ENCODE results near the gene KLHL15.

KLHL15 gene

DNA sequence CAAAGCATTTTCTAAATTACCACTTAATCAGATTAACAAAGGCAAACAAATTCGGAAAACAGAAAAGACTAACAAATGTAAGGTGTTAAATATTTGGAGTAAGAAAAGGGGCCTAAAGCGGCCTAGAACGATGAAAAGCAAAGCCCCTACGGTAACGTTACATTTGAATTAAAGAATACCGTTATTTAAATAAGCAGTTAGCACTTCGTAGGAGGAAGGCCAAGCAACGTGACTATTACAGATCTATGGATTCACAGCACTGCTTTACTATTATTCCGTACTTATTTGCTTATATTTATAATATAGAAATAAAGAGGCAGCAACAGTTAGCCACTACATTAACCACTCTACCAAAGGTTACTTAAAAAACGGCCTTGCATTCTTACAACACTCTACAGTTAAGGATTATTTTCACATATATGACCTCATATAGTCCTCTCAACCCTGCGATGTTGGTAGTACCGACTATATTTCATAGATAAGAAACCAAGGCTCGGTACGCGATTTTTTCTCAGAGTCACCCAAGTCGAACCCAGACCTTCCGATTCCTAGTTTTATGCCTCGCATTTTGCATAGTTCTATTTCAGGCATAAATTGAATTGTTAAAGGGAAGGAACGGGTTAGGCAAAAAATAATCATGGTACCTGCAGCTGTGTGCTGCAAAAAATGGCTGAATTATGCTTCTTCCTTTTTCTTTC, 2.9 kb downstream of the KLHL15 start:
- H3K36me3 Mint-ChIP-seq, result peaks cover 5% of the 10 kb centered on the region
- no peaks in the 10 kb centered on the region for H3K27me3 Mint-ChIP-seq
- no peaks in the 10 kb centered on the region for H3K9me3 Mint-ChIP-seq
- H3K4me1 Mint-ChIP-seq, result peaks cover 45% of the 10 kb centered on the region
- H3K27ac Mint-ChIP-seq, result peak overlapping the region; percentile 93
- H3K4me3 Mint-ChIP-seq, result peak overlapping the region; percentile 90

DNA sequence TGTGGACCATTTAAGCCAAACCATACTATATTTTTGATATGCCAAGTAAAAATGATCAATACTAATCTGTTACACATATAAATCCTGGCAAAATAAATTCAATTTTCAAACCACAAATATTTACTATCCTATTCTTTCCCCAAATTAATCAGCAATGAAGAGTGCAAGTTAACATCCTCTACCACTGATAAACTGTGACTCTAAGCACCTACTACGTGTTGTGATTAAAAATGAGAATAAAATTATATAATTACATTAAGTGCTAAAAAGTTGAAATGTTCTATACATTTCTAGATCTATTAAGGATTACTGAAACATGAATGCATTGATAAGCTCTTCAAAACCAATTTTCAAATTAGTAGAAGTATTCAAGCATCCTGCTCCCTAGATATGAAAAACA, 3.4 kb downstream of the KLHL15 start:
- Mint-ChIP-seq H3K27me3 (no peaks in the 10 kb centered on the region), H3K4me3 (peak overlapping the region; percentile 90), H3K27ac (peak overlapping the region; percentile 77), H3K36me3 (peaks cover 5% of the 10 kb centered on the region), H3K9me3 (no peaks in the 10 kb centered on the region), H3K4me1 (peaks cover 45% of the 10 kb centered on the region)

DNA sequence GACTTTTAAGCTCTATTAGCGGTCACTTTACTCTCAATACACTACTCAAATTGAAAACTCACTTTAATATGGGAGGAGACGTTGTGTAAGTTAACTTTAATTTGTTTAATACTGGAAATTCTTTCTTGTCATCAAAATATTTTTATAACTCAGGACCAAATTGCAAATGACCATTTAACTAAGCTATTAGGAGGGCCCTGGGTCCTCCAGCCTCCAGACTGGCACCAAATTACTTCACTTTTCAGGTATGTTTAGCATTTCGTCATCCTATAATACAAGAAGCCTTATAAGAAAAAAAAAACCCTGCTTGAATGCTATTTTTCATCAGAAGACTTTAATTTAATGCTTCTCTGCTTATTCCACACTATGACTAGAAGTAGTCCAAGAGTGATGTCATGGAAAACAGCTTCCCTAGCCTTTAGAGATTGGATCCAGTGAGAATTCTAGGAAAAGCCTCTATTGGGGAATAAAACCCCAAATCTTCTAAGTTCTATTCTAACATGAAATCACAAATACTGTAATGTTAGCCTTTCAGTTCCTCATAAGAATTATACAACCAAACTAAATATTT, 6.6 kb downstream of the KLHL15 start:
- Mint-ChIP-seq H3K9me3 (no peaks in the 10 kb centered on the region), H3K36me3 (peaks cover 6% of the 10 kb centered on the region), H3K4me3 (peak overlapping the region; percentile 78), H3K4me1 (peaks cover 41% of the 10 kb centered on the region), H3K27ac (peak overlapping the region; percentile 89), H3K27me3 (no peaks in the 10 kb centered on the region)

DNA sequence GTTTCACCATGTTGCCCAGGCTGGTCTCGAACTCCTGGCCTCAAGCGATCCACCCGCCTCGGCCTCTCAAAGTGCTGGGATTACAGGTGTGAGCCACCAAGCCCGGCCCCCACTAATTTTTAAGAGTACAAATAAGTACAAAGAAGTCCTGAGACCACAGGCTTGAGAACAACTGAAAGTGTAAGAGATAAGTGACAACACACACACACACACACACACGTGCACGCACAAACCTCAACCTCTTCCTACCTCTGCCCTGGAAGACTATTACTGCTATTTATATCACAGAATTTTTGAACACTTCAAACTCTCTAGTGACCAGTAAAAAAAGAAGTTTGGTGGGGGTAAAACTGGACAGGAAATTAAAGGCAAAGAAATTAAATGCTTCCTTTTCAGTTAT, 7.5 kb downstream of the KLHL15 start:
- peaks cover 6% of the 10 kb centered on the region for H3K36me3 Mint-ChIP-seq
- no peak overlapping the region for H3K4me3 Mint-ChIP-seq
- H3K27me3 Mint-ChIP-seq, result no peaks in the 10 kb centered on the region
- peaks cover 50% of the 10 kb centered on the region for H3K4me1 Mint-ChIP-seq
- H3K9me3 Mint-ChIP-seq, result no peaks in the 10 kb centered on the region
- H3K27ac Mint-ChIP-seq, result peak overlapping the region; percentile 38

DNA sequence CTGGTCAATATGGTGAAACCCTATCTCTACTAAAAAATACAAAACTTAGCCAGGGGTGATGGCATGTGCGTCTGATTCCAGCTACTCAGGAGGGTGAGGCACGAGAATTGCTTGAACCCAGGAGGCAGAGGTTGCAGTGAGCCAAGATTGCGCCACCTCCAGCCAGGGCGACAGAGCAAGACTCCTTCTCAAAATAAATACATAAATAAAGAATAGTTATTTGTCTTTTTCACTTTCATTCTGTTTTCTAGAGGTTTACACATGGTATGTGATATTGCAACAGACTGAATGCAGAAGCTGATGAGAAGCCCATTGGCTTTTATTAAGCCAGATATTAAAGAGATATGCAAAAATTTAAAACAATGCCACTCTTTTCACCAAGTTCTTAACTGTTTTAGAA, 8.2 kb downstream of the KLHL15 start:
- no peak overlapping the region for H3K27ac Mint-ChIP-seq
- H3K36me3 Mint-ChIP-seq, result peaks cover 6% of the 10 kb centered on the region
- no peaks in the 10 kb centered on the region for H3K9me3 Mint-ChIP-seq
- H3K4me3 Mint-ChIP-seq, result no peak overlapping the region
- no peaks in the 10 kb centered on the region for H3K27me3 Mint-ChIP-seq
- H3K4me1 Mint-ChIP-seq, result peaks cover 56% of the 10 kb centered on the region

DNA sequence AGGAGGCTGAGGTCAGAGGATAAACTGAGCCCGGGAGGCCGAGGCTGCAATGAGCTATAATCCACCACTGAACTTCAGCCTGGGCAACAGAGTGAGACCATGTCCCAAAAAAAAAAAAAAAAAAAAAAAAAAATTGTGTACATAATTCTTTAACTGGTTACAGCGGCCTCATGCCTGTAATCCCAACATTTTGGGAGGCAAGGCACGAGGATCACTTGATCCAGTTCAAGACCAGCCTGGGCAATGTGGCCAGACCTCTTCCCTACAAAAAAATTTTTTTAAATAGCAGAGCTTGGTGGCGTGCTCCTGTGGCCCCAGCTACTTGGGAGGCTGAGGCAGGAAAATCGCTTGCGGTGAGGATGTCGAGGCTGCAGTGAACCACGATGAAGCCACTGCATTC, 9.3 kb downstream of the KLHL15 start:
- no peak overlapping the region for H3K4me3 Mint-ChIP-seq
- H3K27me3 Mint-ChIP-seq, result no peaks in the 10 kb centered on the region
- H3K36me3 Mint-ChIP-seq, result peaks cover 6% of the 10 kb centered on the region
- no peaks in the 10 kb centered on the region for H3K9me3 Mint-ChIP-seq
- peaks cover 47% of the 10 kb centered on the region for H3K4me1 Mint-ChIP-seq
- no peak overlapping the region for H3K27ac Mint-ChIP-seq

DNA sequence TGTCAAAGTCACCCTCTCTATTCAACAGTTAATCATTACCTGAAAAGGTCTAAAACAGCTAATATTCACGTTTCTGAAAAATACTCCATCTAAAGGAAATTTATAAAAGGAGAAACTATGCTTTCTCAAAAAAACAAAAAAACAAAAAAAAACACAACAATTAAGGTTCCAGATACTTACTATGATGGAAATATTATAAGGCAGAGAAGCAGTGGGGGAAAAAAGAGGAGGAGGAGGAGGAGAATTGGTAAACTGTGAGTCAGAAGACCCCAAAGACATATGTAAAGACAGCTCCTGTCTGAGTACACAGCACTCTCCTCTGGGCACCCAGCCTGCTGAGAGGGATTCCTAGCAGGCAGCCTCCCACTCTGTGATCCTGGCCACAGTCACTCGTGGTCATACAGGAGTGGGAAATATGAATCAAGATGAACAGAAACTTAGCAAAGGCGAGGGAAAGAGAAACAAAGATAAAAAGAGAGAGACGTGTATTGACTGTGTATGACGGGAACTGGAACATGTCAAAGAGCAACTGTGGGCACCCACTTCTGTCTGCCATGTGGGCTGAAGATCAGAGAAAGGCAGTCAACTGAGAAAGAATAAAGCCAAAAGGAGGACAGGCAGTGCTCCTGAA, 12.5 kb downstream of the KLHL15 start:
- Mint-ChIP-seq H3K27ac (peak overlapping the region; percentile 99), H3K9me3 (no peaks in the 10 kb centered on the region), H3K4me1 (peaks cover 41% of the 10 kb centered on the region), H3K4me3 (peak overlapping the region; percentile 74), H3K27me3 (no peaks in the 10 kb centered on the region), H3K36me3 (peaks cover 5% of the 10 kb centered on the region)

DNA sequence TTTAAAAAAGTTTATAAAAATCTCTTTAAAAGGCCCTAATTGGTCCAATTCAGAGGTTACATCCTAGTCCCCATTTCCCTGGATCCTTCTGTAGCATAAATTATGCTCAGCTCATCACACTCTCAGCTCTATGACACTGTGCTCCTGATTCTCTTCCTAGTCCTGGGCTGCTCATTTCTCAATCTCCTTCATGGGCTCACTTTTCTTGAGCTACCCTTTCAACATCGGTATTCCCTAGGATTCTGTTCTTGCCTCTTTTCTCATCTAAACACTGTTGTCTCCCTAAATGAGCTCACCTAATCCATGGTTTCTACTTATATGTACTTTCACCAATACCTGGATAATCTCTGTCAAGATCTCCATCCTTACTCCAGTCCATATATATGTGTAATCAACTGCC, 14.7 kb downstream of the KLHL15 start:
- Mint-ChIP-seq H3K27ac (peak overlapping the region; percentile 8), H3K4me3 (no peak overlapping the region)

DNA sequence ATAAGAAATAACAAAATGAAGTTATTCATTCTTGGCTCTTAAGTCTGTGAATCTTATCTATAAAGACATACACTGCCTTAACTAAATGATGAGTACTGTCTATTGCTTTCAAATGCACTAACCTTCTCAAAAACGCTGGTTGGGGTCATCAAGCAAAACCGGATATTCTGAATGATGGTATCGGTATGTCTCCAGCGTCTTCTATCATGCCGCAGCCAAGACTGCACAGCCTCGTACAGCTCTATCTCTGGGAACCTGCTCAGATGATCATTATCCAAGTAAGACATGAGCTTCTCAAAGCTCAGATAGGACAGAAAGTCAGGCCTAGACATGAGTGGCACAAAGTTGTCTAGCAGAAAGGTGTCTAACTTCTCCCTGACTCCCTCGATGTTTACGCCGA, 21.1 kb downstream of the KLHL15 start:
- no peak overlapping the region for H3K27ac Mint-ChIP-seq

More for the DNA sequence above, 14.7 kb downstream of the KLHL15 start:
- Mint-ChIP-seq H3K36me3 (peaks cover 9% of the 10 kb centered on the region), H3K27me3 (no peaks in the 10 kb centered on the region), H3K4me1 (peaks cover 46% of the 10 kb centered on the region), H3K9me3 (no peaks in the 10 kb centered on the region)

DNA sequence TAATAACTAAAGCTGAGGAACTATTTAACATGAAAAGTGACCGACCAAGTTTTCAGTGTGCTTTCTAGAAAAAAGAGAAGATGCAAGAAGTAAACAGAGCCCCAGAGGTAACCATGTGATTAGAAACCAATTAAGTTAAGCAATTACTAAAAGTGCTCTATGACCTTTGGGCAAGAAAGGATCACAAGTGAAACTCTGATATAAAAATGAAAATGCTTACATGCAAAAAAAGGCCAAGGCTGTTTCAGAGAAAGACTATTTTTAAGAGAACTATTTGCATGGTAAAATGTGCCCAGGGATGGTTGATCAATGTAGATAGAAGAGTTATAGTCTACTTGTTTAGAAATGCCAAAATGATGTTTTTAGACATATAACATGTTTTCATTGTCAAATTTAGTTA, 22.0 kb downstream of the KLHL15 start:
- no peaks in the 10 kb centered on the region for H3K9me3 Mint-ChIP-seq
- H3K27ac Mint-ChIP-seq, result peak overlapping the region; percentile 88
- H3K4me1 Mint-ChIP-seq, result peaks cover 27% of the 10 kb centered on the region
- peaks cover 10% of the 10 kb centered on the region for H3K36me3 Mint-ChIP-seq
- H3K4me3 Mint-ChIP-seq, result no peak overlapping the region
- no peaks in the 10 kb centered on the region for H3K27me3 Mint-ChIP-seq

More for the DNA sequence above, 21.1 kb downstream of the KLHL15 start:
- H3K36me3 Mint-ChIP-seq, result peaks cover 12% of the 10 kb centered on the region
- H3K4me1 Mint-ChIP-seq, result peaks cover 35% of the 10 kb centered on the region
- H3K9me3 Mint-ChIP-seq, result no peaks in the 10 kb centered on the region
- no peaks in the 10 kb centered on the region for H3K27me3 Mint-ChIP-seq
- no peak overlapping the region for H3K4me3 Mint-ChIP-seq

DNA sequence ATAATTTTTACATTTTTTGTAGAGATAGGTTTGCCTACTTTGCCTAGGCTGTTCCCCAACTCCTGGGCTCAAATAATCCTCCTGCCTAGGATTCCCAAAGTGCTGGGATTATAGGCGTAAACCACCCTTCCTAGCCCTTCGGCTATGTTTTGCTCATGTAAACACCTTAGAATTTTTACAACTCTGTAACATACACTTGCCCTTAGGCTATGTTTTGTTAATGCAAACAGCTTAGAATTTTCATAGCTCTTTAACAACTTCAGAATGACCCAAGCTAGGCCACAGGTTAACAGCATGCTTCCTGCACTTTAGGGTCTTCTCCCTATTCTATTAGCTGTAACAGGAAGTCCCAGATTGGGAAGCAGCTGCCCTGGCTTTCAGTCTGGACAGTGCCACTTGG, 24.2 kb downstream of the KLHL15 start:
- H3K27ac Mint-ChIP-seq, result no peak overlapping the region
- peaks cover 17% of the 10 kb centered on the region for H3K4me1 Mint-ChIP-seq
- no peak overlapping the region for H3K4me3 Mint-ChIP-seq
- H3K36me3 Mint-ChIP-seq, result peaks cover 7% of the 10 kb centered on the region
- no peaks in the 10 kb centered on the region for H3K27me3 Mint-ChIP-seq
- no peaks in the 10 kb centered on the region for H3K9me3 Mint-ChIP-seq

DNA sequence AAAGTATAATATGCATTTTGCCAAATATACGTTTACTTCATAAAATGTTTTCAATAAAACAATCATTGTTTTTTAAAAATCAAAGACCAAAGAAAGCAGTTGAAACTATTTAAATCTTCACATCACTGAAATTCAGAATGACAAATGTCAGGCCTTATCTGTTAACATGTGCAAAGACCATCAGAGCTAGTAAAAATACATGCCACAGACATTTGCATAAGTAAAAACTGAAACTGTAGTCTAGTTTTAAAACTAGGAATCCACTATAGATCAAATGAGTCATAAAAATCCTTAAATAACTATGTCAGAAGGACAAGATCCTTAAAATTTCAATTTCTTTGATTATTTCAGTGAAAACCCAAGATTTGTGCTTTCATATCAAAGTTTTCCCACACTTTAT, 24.8 kb downstream of the KLHL15 start:
- H3K4me1 Mint-ChIP-seq, result peaks cover 17% of the 10 kb centered on the region
- no peaks in the 10 kb centered on the region for H3K27me3 Mint-ChIP-seq
- H3K36me3 Mint-ChIP-seq, result peaks cover 7% of the 10 kb centered on the region
- no peak overlapping the region for H3K4me3 Mint-ChIP-seq
- H3K9me3 Mint-ChIP-seq, result no peaks in the 10 kb centered on the region
- H3K27ac Mint-ChIP-seq, result no peak overlapping the region

DNA sequence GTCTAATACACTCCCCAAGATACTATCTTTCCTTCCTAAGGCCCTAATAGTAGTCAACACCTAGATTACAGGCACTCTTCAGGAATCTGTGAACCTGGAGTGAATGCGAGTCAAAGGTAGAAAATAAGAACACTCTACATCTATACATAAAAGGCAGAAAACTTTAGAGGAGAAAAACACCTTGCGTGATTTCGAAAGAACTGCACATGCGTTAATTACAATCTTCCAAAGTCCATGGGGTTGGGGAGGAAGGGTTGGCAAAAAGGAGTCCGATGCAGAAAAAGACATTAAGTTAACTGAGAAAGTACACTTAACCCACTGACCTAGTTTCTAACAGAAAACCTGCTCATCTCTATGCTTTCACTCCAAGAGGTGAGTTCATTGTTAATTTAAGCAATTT, 27.3 kb downstream of the KLHL15 start:
- Mint-ChIP-seq H3K9me3 (no peaks in the 10 kb centered on the region), H3K27ac (no peak overlapping the region), H3K27me3 (no peaks in the 10 kb centered on the region), H3K36me3 (peaks cover 4% of the 10 kb centered on the region), H3K4me3 (no peak overlapping the region), H3K4me1 (peaks cover 4% of the 10 kb centered on the region)

DNA sequence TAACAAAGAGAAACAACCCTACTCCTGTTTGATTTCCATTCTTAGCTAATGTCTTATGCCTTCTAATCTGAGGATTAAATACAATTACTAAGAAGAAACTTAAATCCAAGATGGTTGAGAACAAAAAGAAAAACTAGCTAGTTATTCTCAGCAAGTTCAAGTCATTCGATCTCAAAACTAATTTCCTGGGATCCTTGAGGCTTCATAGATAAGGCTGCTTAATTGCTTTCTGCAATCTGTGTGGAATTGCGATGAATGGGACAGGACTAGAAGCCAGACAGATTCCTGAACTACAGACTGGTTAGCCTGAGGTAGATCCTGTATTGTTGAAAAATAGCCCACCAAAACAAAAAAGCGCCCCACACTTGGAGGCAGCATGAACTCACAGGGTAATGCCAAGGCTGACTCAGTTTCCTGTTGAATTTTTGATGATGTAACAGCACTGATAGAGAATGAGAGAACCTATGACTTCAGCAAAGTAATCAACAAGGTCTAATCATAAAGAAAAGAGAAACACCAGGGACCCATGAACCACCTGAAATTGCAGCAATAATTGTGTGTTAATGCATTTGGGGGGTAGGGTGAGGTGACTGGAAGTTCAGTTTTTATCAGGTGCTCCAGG, 33.9 kb downstream of the KLHL15 start:
- peak overlapping the region; percentile 23 for H3K27ac Mint-ChIP-seq
- H3K9me3 Mint-ChIP-seq, result no peaks in the 10 kb centered on the region
- peaks cover 12% of the 10 kb centered on the region for H3K36me3 Mint-ChIP-seq
- no peaks in the 10 kb centered on the region for H3K27me3 Mint-ChIP-seq
- H3K4me1 Mint-ChIP-seq, result peaks cover 16% of the 10 kb centered on the region
- H3K4me3 Mint-ChIP-seq, result no peak overlapping the region

DNA sequence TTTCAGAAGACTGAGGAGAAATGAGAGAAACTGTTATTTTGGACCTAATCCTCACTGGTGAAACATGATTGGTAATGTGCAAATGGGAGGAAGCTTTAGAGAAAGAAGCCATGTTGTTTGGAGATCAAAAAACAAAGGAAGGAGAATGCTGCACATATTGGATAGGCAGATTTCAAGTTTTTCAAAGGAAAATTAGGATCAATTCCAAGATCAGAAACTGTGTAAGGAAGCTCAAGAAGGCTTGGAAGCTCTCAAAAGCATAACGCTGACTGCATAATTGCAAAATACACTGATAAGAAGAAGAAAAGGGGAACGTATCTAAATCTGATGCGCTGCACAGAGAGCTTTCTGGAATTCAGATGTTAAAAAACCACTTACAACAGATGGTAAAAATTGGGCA, 34.6 kb downstream of the KLHL15 start:
- no peak overlapping the region for H3K4me3 Mint-ChIP-seq
- no peaks in the 10 kb centered on the region for H3K27me3 Mint-ChIP-seq
- H3K27ac Mint-ChIP-seq, result peak overlapping the region; percentile 78
- H3K4me1 Mint-ChIP-seq, result peaks cover 16% of the 10 kb centered on the region
- H3K9me3 Mint-ChIP-seq, result no peaks in the 10 kb centered on the region
- H3K36me3 Mint-ChIP-seq, result peaks cover 12% of the 10 kb centered on the region

DNA sequence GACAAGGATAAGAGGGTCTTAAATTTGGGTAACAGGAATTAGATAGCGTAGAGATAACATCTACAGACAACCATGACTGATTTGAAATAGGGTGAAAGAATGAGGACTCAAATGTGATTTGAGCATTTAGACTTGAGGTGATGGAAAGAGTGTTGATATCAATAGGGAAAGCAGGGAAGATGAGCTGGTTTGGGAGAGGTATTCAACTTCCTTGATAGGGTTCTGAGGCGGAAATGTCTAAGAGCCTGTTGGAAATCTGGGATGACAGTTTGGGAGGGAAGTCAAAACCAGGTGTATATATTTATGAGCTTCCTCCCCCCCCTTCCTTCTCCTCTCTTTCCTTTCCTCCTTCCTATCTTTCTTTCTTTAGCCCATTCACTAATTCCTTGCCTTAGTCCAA, 36.5 kb downstream of the KLHL15 start:
- Mint-ChIP-seq H3K36me3 (peaks cover 14% of the 10 kb centered on the region), H3K27me3 (no peaks in the 10 kb centered on the region), H3K4me1 (peaks cover 26% of the 10 kb centered on the region), H3K27ac (peak overlapping the region; percentile 2), H3K9me3 (no peaks in the 10 kb centered on the region), H3K4me3 (no peak overlapping the region)
